ENCODE results near the gene DNASE1L1.

DNA sequence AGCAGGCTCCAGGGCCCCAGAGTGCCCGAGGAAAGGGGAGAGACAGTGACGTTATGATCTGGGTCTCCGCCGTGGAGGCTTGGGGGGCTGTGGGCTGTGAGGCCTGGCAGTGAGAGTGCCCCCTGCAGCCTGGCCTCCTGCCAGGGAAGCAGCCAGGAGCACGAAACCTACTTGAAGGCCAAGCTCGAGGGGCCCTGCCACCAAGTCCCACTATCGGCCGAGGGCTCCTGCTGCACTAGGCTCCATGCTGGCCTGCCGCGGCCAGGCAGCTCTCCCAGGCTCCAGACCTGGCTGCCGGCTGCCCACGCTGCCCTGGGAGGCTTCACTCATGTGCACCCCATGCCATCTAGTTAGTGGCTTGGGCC is 53.3 kb downstream of the DNASE1L1 start:
- no peak for TF ChIP-seq POLR2A (IDR thresholded peaks at IDR 0.05; ENCODE audit: extremely low read depth, insufficient read length)
- TF ChIP-seq CTCF (IDR thresholded peaks at IDR 0.05; ENCODE audit: low read depth, low read length), result no peak
